ENCODE measurements around the gene CADPS2.

- TF ChIP-seq POLR2A (IDR thresholded peaks at IDR 0.05): no peak
- TF ChIP-seq CTCF (IDR thresholded peaks at IDR 0.05): no peak
Observed at GRCh38 chr7:122674502-122674901, 211.8 kb downstream of the CADPS2 start.

Data from body of pancreas (tissue), 4 donors.